Activated naive CD4-positive, alpha-beta T cell treated with anti-CD3 and anti-CD28 coated beads, Interleukin-2, amount 50 U/mL, for 24 hours (primary cell): Measurements from ENCODE around the gene CLEC2L.
A peak's percentile ranks its signal among the peaks of the same experiment; 100 is the strongest.

Experiments used
- H3K27ac Mint-ChIP-seq: one replicate; pipeline ENCODE4 v1.8.0; 2021; ENCODE audit warnings: mild to moderate bottlenecking, mixed read lengths
- H3K27me3 Mint-ChIP-seq: one replicate; pipeline ENCODE4 v1.8.0; 2021; ENCODE audit warnings: mixed read lengths
- H3K36me3 Mint-ChIP-seq: one replicate; pipeline ENCODE4 v1.8.0; 2021; ENCODE audit warnings: mixed read lengths
- H3K4me1 Mint-ChIP-seq: one replicate; pipeline ENCODE4 v1.8.0; 2021; ENCODE audit warnings: mixed read lengths
- H3K4me3 Mint-ChIP-seq: one replicate; pipeline ENCODE4 v1.8.0; 2021; ENCODE audit warnings: mild to moderate bottlenecking, mixed read lengths
- H3K9me3 Mint-ChIP-seq: one replicate; pipeline ENCODE4 v1.8.0; 2021; ENCODE audit warnings: mixed read lengths

Gene CLEC2L

GRCh38 chr7:139502226-139502625 is 21.3 kb upstream of the CLEC2L start:
- H3K4me3 Mint-ChIP-seq, result no peak overlapping the region
- no peaks in the 10 kb centered on the region for H3K36me3 Mint-ChIP-seq
- no peaks in the 10 kb centered on the region for H3K27me3 Mint-ChIP-seq
- H3K4me1 Mint-ChIP-seq, result peaks cover 6% of the 10 kb centered on the region
- H3K9me3 Mint-ChIP-seq, result no peaks in the 10 kb centered on the region
- no peak overlapping the region for H3K27ac Mint-ChIP-seq

- H3K4me1 Mint-ChIP-seq, result no peaks in the 10 kb centered on the region
Observed at GRCh38 chr7:139505563-139505962, 17.9 kb upstream of the CLEC2L start.

GRCh38 chr7:139509535-139509934 is 13.9 kb upstream of the CLEC2L start:
- no peaks in the 10 kb centered on the region for H3K9me3 Mint-ChIP-seq
- H3K27me3 Mint-ChIP-seq, result no peaks in the 10 kb centered on the region
- no peaks in the 10 kb centered on the region for H3K36me3 Mint-ChIP-seq
- no peak overlapping the region for H3K27ac Mint-ChIP-seq
- no peak overlapping the region for H3K4me3 Mint-ChIP-seq
- no peaks in the 10 kb centered on the region for H3K4me1 Mint-ChIP-seq

More at GRCh38 chr7:139505563-139505962, 17.9 kb upstream of the CLEC2L start:
- no peaks in the 10 kb centered on the region for H3K27me3 Mint-ChIP-seq
- H3K36me3 Mint-ChIP-seq, result no peaks in the 10 kb centered on the region
- no peak overlapping the region for H3K4me3 Mint-ChIP-seq
- H3K9me3 Mint-ChIP-seq, result no peaks in the 10 kb centered on the region
- no peak overlapping the region for H3K27ac Mint-ChIP-seq

- Mint-ChIP-seq H3K9me3 (no peaks in the 10 kb centered on the region), H3K27ac (no peak overlapping the region), H3K4me3 (no peak overlapping the region), H3K4me1 (no peaks in the 10 kb centered on the region), H3K27me3 (no peaks in the 10 kb centered on the region), H3K36me3 (no peaks in the 10 kb centered on the region)
Observed at GRCh38 chr7:139511315-139511714, 12.2 kb upstream of the CLEC2L start.

GRCh38 chr7:139515266-139515665 is 8.2 kb upstream of the CLEC2L start:
- no peak overlapping the region for H3K27ac Mint-ChIP-seq
- no peaks in the 10 kb centered on the region for H3K36me3 Mint-ChIP-seq
- no peaks in the 10 kb centered on the region for H3K9me3 Mint-ChIP-seq
- H3K4me3 Mint-ChIP-seq, result no peak overlapping the region
- no peaks in the 10 kb centered on the region for H3K27me3 Mint-ChIP-seq
- no peaks in the 10 kb centered on the region for H3K4me1 Mint-ChIP-seq

GRCh38 chr7:139521439-139521838 is 2.0 kb upstream of the CLEC2L start:
- Mint-ChIP-seq H3K4me3 (no peak overlapping the region), H3K36me3 (no peaks in the 10 kb centered on the region), H3K4me1 (no peaks in the 10 kb centered on the region), H3K27me3 (peaks cover 28% of the 10 kb centered on the region), H3K27ac (no peak overlapping the region), H3K9me3 (no peaks in the 10 kb centered on the region)

GRCh38 chr7:139522830-139523198 is 671 bp upstream of the CLEC2L start:
- Mint-ChIP-seq H3K27me3 (peaks cover 31% of the 10 kb centered on the region), H3K9me3 (no peaks in the 10 kb centered on the region), H3K36me3 (no peaks in the 10 kb centered on the region), H3K4me3 (peak overlapping the region; percentile 52), H3K4me1 (peaks cover 4% of the 10 kb centered on the region), H3K27ac (no peak overlapping the region)

GRCh38 chr7:139523968-139524815 is 707 bp downstream of the CLEC2L start:
- Mint-ChIP-seq H3K36me3 (no peaks in the 10 kb centered on the region), H3K27me3 (peaks cover 31% of the 10 kb centered on the region), H3K4me3 (no peak overlapping the region), H3K4me1 (peaks cover 4% of the 10 kb centered on the region), H3K27ac (no peak overlapping the region), H3K9me3 (no peaks in the 10 kb centered on the region)

- H3K4me3 Mint-ChIP-seq, result no peak overlapping the region
- peaks cover 4% of the 10 kb centered on the region for H3K4me1 Mint-ChIP-seq
- H3K27ac Mint-ChIP-seq, result no peak overlapping the region
- no peaks in the 10 kb centered on the region for H3K36me3 Mint-ChIP-seq
- H3K27me3 Mint-ChIP-seq, result peaks cover 31% of the 10 kb centered on the region
- H3K9me3 Mint-ChIP-seq, result no peaks in the 10 kb centered on the region
Observed at GRCh38 chr7:139525239-139525638, 1.8 kb downstream of the CLEC2L start.

GRCh38 chr7:139525750-139526149 is 2.3 kb downstream of the CLEC2L start:
- Mint-ChIP-seq H3K27me3 (peaks cover 31% of the 10 kb centered on the region), H3K27ac (no peak overlapping the region), H3K9me3 (no peaks in the 10 kb centered on the region), H3K36me3 (no peaks in the 10 kb centered on the region), H3K4me1 (peaks cover 4% of the 10 kb centered on the region), H3K4me3 (no peak overlapping the region)

GRCh38 chr7:139526578-139527544 is 3.4 kb downstream of the CLEC2L start:
- H3K27me3 Mint-ChIP-seq, result peaks cover 22% of the 10 kb centered on the region
- no peaks in the 10 kb centered on the region for H3K9me3 Mint-ChIP-seq
- peaks cover 4% of the 10 kb centered on the region for H3K4me1 Mint-ChIP-seq
- H3K36me3 Mint-ChIP-seq, result no peaks in the 10 kb centered on the region
- H3K27ac Mint-ChIP-seq, result no peak overlapping the region
- H3K4me3 Mint-ChIP-seq, result no peak overlapping the region

GRCh38 chr7:139531094-139531493 is 7.6 kb downstream of the CLEC2L start:
- no peak overlapping the region for H3K27ac Mint-ChIP-seq
- no peaks in the 10 kb centered on the region for H3K36me3 Mint-ChIP-seq
- no peaks in the 10 kb centered on the region for H3K9me3 Mint-ChIP-seq
- H3K27me3 Mint-ChIP-seq, result peaks cover 6% of the 10 kb centered on the region
- peaks cover 4% of the 10 kb centered on the region for H3K4me1 Mint-ChIP-seq
- no peak overlapping the region for H3K4me3 Mint-ChIP-seq

- no peaks in the 10 kb centered on the region for H3K9me3 Mint-ChIP-seq
- no peaks in the 10 kb centered on the region for H3K36me3 Mint-ChIP-seq
- no peak overlapping the region for H3K27ac Mint-ChIP-seq
- H3K4me3 Mint-ChIP-seq, result no peak overlapping the region
- no peaks in the 10 kb centered on the region for H3K4me1 Mint-ChIP-seq
- no peaks in the 10 kb centered on the region for H3K27me3 Mint-ChIP-seq
Observed at GRCh38 chr7:139532636-139533155, 9.2 kb downstream of the CLEC2L start.

- no peaks in the 10 kb centered on the region for H3K27me3 Mint-ChIP-seq
- H3K27ac Mint-ChIP-seq, result no peak overlapping the region
- H3K4me3 Mint-ChIP-seq, result no peak overlapping the region
- H3K9me3 Mint-ChIP-seq, result no peaks in the 10 kb centered on the region
- H3K36me3 Mint-ChIP-seq, result no peaks in the 10 kb centered on the region
- no peaks in the 10 kb centered on the region for H3K4me1 Mint-ChIP-seq
Observed at GRCh38 chr7:139534096-139534495, 10.6 kb downstream of the CLEC2L start.

GRCh38 chr7:139534966-139535651 is 11.6 kb downstream of the CLEC2L start:
- no peak overlapping the region for H3K4me3 Mint-ChIP-seq

More at GRCh38 chr7:139534966-139535651, 11.6 kb downstream of the CLEC2L start:
- no peaks in the 10 kb centered on the region for H3K27me3 Mint-ChIP-seq
- H3K36me3 Mint-ChIP-seq, result no peaks in the 10 kb centered on the region
- no peak overlapping the region for H3K27ac Mint-ChIP-seq
- H3K4me1 Mint-ChIP-seq, result no peaks in the 10 kb centered on the region
- no peaks in the 10 kb centered on the region for H3K9me3 Mint-ChIP-seq
